DOHH2 (cell line): ENCODE data around the gene COPE.

Experiments used
- CTCF ChIP-seq: fragments of 200-600 bp; sonication (generic); IDR thresholded peaks from one replicate; pipeline ENCODE4 v1.5.1; 2014; ENCODE audit warnings: antibody characterized with exemption, mild to moderate bottlenecking, low read depth, low read length; ENCODE audit not compliant: poor library complexity, severe bottlenecking
- EZH2phosphoT487 ChIP-seq: fragments of 200-600 bp; sonication (generic); IDR thresholded peaks from 2 replicates; pipeline ENCODE4 v1.6.1; 2017; ENCODE audit warnings: borderline replicate concordance, mild to moderate bottlenecking, antibody characterized with exemption, low read length, moderate library complexity, mixed read lengths

GRCh38 chr19:18875726-18876125 lies 43.5 kb downstream of the COPE start:
- no peak for TF ChIP-seq CTCF
- TF ChIP-seq EZH2phosphoT487: no peak
